RPMI8226 (cell line): ENCODE measurements around the gene TBRG1.

ENCODE experiments used
- DNase-seq: peaks from one replicate; pipeline ENCODE4 v3.0.0-alpha.2; 2015

The TBRG1 gene

GRCh38 chr11:124618863-124619262 lies 3.8 kb upstream of the TBRG1 start:
- no peak for DNase-seq

DNA sequence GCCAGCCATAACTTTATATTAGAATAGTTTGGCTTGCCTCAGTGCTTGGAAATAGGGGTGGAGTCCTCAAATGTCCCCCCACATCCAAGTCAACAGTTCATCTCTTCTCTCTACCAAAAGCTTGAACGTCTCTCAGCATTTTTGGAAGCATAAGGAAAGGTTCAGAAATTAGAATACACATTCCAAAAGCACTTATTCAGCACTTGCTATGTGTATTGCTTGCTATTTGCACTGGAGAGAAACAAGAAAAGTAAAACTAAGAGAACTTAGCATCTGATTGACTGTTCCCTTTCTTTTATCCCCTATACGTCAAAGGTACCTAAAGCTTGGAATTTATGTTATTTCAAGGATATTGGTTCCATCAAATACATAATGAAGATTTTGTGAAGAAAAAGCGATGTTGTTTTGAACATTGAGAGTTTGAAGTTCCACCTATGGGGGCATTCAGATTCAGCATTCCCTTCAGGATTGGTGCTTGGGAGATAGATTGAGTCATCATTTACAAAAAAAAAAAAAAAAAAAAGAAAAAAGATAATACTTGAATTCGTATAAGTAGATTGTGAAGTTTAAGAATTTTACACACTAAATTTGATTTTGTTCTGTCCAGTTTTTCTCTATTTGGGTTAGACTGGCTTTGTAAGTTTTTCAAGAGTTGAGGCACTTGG lies 1.3 kb downstream of the TBRG1 start:
- no peak for DNase-seq

- DNase-seq: no peak
These were observed 3.0 kb downstream of the TBRG1 start for GRCh38 chr11:124625504-124626168.

DNA sequence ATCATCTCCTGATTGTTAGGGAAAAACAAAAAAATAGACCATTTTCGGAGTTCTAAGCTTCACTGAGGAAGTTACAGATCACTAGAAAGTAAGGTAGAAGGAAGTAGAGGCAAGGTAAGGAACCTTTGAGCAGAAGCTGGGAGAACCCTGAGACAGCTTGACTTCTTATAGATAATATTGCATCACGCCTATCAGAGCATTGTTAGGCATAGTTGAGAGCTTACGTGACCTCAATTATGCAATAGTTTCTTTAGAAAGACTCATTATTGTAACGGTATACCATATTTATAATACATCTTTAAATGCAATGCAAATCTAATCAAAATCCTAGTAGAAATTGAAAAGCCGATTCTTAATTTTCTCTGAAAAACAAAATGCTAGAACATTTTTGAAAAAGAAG lies 4.9 kb downstream of the TBRG1 start:
- no peak for DNase-seq

GRCh38 chr11:124629961-124630360 lies 7.3 kb downstream of the TBRG1 start:
- no peak for DNase-seq

- DNase-seq: no peak
These were observed 10.7 kb downstream of the TBRG1 start for GRCh38 chr11:124633355-124633754.

- no peak for DNase-seq
These were observed 13.3 kb downstream of the TBRG1 start for GRCh38 chr11:124635932-124636331.

- DNase-seq: no peak
These were observed 15.8 kb downstream of the TBRG1 start for GRCh38 chr11:124638500-124638899.

GRCh38 chr11:124639186-124639585 lies 16.5 kb downstream of the TBRG1 start:
- no peak for DNase-seq

DNA sequence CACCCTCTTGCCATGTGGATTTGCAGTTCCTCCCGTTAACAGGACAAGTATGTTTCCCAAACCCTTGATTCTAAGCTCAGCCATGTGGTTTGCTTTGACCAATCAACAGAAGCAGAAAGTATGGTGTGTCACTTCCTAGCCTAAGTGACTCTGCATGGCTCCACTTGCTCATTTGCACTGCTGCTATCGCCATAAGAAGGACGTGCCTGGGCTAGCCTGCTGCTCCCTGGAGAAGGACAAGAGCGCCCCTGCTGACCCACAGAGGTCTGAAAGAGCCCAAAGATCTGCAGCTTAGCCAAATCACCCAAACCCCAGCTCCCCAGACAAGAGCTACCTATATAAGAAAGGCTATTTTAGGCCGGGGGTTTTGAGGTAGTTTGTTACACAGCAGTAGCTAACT lies 18.0 kb downstream of the TBRG1 start:
- no peak for DNase-seq

- DNase-seq: no peak
These were observed 20.0 kb downstream of the TBRG1 start for GRCh38 chr11:124642628-124643027.

DNA sequence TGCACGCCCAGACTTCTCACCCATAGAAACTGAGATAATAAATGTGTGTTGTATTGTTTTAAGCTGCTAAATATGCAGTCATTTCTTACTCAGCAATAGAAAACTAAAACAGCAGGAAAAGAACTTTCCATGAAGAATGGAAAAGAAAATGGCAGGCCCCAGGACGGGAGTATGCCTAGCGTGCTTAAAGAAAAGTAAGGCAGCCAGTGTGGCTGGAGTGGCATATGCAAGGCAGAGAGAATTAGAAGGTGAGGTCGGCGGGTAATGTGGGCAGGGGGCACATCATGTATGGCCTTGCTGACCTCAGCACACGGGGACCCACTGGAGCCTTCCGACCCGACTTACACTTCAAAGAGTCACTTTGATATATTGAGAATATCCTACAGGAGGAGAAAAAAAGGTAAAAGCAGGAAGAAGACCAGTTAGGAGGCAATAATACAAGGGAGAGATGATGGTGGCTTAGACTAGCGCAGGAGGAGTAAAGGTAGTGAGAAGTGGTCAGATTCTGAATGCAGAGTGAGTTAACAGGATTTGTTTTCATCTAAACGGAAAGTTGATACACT lies 20.5 kb downstream of the TBRG1 start:
- no peak for DNase-seq

DNA sequence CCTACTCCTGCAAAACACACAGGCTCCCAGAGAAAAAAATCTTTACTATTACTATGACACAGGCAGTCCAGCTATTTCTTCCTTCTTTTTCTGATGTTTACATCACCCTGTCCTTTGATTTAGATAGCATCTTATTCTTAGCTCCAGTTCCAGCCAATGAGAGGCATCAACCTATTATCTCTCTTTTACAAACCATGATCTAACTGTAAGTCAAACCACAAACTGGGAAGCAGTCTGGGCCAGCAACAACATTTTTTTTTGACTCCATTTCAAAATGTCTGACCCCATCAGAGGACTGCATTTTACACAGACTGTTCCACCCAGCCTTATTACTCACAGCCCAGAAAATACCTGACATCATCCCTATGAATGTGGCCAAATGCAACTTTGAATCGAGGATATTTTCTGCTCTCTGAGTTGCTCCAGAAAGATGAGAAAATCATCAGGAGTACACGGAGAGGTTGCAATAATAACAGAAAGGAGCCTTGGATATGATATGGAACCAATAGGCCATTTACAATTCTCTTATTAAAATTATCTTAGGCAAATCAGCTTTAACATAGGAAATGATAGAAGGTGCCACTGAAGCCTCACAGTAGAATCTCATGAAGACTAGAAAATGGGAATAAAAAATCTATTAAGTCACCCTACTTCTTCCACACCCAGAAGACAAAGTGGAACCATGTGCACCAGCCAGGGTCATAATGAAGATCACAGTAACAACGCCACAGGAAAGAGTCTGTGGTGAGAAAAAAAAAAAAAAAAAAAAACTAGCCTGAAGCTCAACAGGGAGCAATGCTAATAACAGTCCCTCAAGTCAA lies 21.2 kb downstream of the TBRG1 start:
- no peak for DNase-seq

- DNase-seq: peak; percentile 20
These were observed 22.0 kb downstream of the TBRG1 start for GRCh38 chr11:124644426-124645280.

DNA sequence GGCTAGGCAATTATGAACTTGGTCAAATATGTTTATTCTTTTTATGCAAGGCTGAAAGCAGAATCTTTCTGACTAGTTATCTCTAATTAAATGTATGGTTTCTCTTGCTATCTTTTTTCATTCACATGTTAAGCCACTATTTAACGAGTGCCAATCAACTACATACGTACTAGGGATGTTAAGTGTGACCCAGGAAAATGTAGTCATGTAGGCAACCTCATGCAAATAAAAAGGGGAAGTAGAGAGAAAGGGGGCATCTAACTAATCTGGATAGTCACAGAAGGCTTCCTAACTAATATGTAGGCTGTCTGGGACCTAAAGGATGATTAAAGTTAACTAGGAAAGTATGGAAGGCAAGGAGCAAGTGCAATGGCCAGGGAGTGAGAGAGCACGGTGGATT lies 23.5 kb downstream of the TBRG1 start:
- DNase-seq: no peak

DNA sequence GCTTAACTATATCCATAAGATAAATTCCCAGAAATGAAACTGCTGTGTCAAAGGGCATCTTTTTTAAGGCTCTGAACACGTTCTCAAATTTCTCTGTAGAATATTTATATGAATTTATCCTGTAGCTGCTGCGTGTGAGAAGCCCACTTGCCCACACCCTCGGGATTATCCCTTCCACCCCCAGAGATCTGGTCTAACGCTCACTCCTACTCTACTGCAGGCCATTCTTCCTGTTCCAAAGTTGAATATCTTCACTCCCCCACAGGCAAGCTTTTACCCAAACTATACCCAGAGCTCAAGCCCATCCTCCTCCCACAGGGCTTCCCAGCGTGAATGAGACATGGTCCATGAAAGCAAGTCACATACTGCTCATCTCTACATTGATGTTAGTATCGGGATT lies 25.9 kb downstream of the TBRG1 start:
- no peak for DNase-seq

GRCh38 chr11:124656774-124657630 lies 34.3 kb downstream of the TBRG1 start:
- DNase-seq: no peak

DNA sequence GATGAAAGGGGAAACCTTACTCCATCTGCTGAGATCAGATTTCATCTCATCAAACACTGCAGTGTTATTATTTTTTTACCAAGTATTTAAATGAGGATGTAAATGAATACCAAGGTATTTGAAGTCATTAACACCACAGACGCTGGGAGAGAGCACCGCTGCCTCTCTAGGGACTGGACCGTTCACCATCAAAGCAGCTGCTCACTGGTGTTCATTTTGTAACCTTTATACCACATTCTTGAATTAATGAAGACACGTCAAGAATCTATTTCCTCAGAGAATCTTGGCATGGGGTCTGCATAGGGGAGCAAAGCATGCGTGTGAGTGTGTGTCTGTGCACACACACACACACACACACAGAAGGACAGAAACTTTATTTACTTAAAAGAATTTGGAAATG lies 35.2 kb downstream of the TBRG1 start:
- no peak for DNase-seq

- DNase-seq: no peak
These were observed 35.8 kb downstream of the TBRG1 start for GRCh38 chr11:124658501-124658900.

DNA sequence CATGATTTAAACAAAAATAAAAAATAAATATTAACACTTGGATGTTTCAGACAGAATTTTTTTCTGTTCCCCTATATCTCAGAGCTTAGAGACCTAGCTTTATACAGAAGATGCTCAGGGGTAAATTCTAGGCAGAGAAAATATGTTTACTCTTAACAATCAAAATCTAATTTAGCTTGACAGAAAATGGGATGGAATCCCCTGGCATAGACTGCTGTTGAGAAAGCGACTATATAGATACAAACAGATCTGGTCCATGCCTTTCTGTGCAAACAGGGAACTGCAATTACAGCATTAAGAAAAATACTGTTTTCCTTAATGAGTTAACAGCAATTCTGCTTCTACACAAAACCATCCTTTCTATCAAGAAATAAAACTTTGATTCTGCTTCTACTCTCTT lies 36.3 kb downstream of the TBRG1 start:
- no peak for DNase-seq

GRCh38 chr11:124661553-124661952 lies 38.9 kb downstream of the TBRG1 start:
- no peak for DNase-seq

DNA sequence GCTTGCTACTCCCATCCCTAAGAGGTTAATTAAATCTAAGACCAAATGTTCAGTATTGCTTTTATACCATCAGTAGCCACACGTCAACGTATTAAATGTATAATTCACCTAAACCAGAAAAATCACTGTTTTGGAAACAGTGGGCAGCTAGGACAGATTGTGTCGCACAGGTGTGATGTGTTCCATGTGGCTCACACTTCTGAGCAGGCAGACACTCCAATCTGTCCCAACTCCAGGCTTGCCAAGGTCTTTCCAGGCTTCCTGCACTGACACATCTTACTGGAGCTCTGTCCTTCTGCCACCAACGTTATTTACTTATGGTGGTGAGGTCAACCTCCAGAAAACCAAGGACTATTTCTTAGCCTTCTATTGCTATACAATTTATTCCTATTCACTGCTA lies 39.4 kb downstream of the TBRG1 start:
- DNase-seq: no peak
